GM12864 (cell line): ENCODE measurements around the gene LRFN3.
"Not testable (repeated sequence)": the region's sequence is repeated elsewhere in the genome, so short reads cannot be mapped to it uniquely, and the experiment has no call there.

Experiments used
- DNase-seq: peaks from one replicate; pipeline ENCODE4 v3.0.0-alpha.2; 2011; ENCODE audit warnings: low read depth
- H3K4me3 ChIP-seq: 2 replicates; pipeline ENCODE4 v1.5.1; 2011; ENCODE audit warnings: mild to moderate bottlenecking, low read depth, low read length, control low read depth
- CTCF ChIP-seq: IDR thresholded peaks from 2 replicates; pipeline ENCODE4 v1.5.1; 2011; ENCODE audit warnings: low read depth, mild to moderate bottlenecking, moderate library complexity, low read length, control low read depth, inconsistent platforms; ENCODE audit errors: missing control alignments

LRFN3 gene

GRCh38 chr19:35908010-35908441, 28.1 kb upstream of the LRFN3 start, which contains the start of gene TYROBP:
Gene TYROBP (minus strand): TSS chr19:35908295. CDS start chr19:35908228, 67 bp downstream.
- DNase-seq: no peak
- TF ChIP-seq CTCF: no peak
- no peak within 1 kb of the TSS for H3K4me3 ChIP-seq

GRCh38 chr19:35908973-35909683, 27.0 kb upstream of the LRFN3 start:
- no peak overlapping the region for H3K4me3 ChIP-seq
- no peak for TF ChIP-seq CTCF
- DNase-seq: no peak

GRCh38 chr19:35909684-35910035, 26.5 kb upstream of the LRFN3 start:
- no peak for TF ChIP-seq CTCF
- DNase-seq: no peak
- H3K4me3 ChIP-seq: no peak overlapping the region

GRCh38 chr19:35910355-35910754, 25.8 kb upstream of the LRFN3 start:
- DNase-seq, H3K4me3 ChIP-seq: not testable (repeated sequence)

GRCh38 chr19:35911173-35911572, 25.0 kb upstream of the LRFN3 start:
- no peak overlapping the region for H3K4me3 ChIP-seq
- no peak for DNase-seq
- no peak for TF ChIP-seq CTCF

- TF ChIP-seq CTCF: no peak
- DNase-seq: no peak
- H3K4me3 ChIP-seq: no peak overlapping the region
Observed at GRCh38 chr19:35911790-35912189, 24.4 kb upstream of the LRFN3 start.

- TF ChIP-seq CTCF: no peak
- no peak for DNase-seq
- H3K4me3 ChIP-seq: no peak overlapping the region
Observed at GRCh38 chr19:35913589-35913988, 22.6 kb upstream of the LRFN3 start.
